ENCODE data around the gene DTL. TPM values are rescaled to one million over a fixed set of nuclear protein-coding genes. Genes with fewer than 3 reads are reported as not detected.

The DTL gene
- total and polyA plus RNA-seq, 2 of the 13 experiments (the other 11 are each of a cell fraction or from before 2014, with no cell fraction given): 10.4 to 32.8 TPM

GRCh38 chr1:211991695-211992094 lies 43.9 kb upstream of the DTL start:
- ChIA-PET POLR2A (no interaction called here), CTCF (ENCODE audit: low intra/inter-chr PET ratio, low total read pairs) (no interaction called here)
- H3K27me3 ChIP-seq (ENCODE audit: control insufficient read depth in 1 of 2, insufficient read depth in 2 of 2, low read length in 2 of 2): no peaks in the 10 kb centered on the region
- no peak overlapping the region for H3K9ac ChIP-seq (ENCODE audit: insufficient read depth, low read depth, low read length)
- no peak overlapping the region for H3K27ac ChIP-seq (ENCODE audit: extremely low read length, insufficient read depth, low read length)
- H3K4me2 ChIP-seq (ENCODE audit: low read depth, low read length): no peak overlapping the region
- in situ Hi-C loops (cut with HindIII; ENCODE audit: extremely low pct_ligation_motif_present, low pct_unique_long_range_greater_than_20kb): no loop called here
- no peak for FAIRE-seq
- H3K36me3 ChIP-seq (replicated peaks in 1 of 2; ENCODE audit: control insufficient read depth in 1 of 2, insufficient read depth in 2 of 2, low read length in 2 of 2): peaks cover 2 to 17% of the 10 kb centered on the region in 2 experiments; a peak in 3 of 5 replicates
- DNase-seq (ENCODE audit: low spot score): no peak
- no peaks in the 10 kb centered on the region for H3K79me2 ChIP-seq (ENCODE audit: insufficient read depth, low read length)
- H4K20me1 ChIP-seq (ENCODE audit: insufficient read depth, low read length): no peaks in the 10 kb centered on the region
- no peak overlapping the region for H2AFZ ChIP-seq (ENCODE audit: low read length)
- H3K9me3 ChIP-seq (ENCODE audit: low read length): no peaks in the 10 kb centered on the region
- ATAC-seq: no peak
- intact Hi-C loops (cut with micrococcal nuclease; ENCODE audit: unreplicated experiment): no loop called here
- no peak overlapping the region for H3K4me3 ChIP-seq (replicated peaks in 1 of 3; ENCODE audit: insufficient read depth in 1 of 3, low read depth in 2 of 3, low read length in 3 of 3)
- no TSS peak for BruUV-seq (replicated peaks)
- peaks cover 15% of the 10 kb centered on the region for H3K4me1 ChIP-seq (ENCODE audit: insufficient read depth, low read length)
- TF ChIP-seq TBP (CRISPR knock-in tag; IDR thresholded peaks at IDR 0.05): no peak
- no peak for TF ChIP-seq ZNF563 (CRISPR knock-in tag; IDR thresholded peaks at IDR 0.05)
- TF ChIP-seq ZBED4 (CRISPR knock-in tag; IDR thresholded peaks at IDR 0.05; ENCODE audit: borderline replicate concordance): no peak
- TF ChIP-seq ZKSCAN5 (CRISPR knock-in tag; IDR thresholded peaks at IDR 0.05): no peak
- no peak for TF ChIP-seq DRAP1 (CRISPR knock-in tag; IDR thresholded peaks at IDR 0.05)
- TF ChIP-seq, protein P1, sequence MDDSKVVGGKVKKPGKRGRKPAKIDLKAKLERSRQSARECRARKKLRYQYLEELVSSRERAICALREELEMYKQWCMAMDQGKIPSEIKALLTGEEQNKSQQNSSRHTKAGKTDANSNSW (CRISPR knock-in tag; IDR thresholded peaks at IDR 0.05; ENCODE audit: borderline replicate concordance): no peak
- no peak for TF ChIP-seq ZNF7 (CRISPR knock-in tag; IDR thresholded peaks at IDR 0.05)
- TF ChIP-seq THAP9 (CRISPR knock-in tag; IDR thresholded peaks at IDR 0.05; ENCODE audit: borderline replicate concordance): no peak
- TF ChIP-seq, protein P2, sequence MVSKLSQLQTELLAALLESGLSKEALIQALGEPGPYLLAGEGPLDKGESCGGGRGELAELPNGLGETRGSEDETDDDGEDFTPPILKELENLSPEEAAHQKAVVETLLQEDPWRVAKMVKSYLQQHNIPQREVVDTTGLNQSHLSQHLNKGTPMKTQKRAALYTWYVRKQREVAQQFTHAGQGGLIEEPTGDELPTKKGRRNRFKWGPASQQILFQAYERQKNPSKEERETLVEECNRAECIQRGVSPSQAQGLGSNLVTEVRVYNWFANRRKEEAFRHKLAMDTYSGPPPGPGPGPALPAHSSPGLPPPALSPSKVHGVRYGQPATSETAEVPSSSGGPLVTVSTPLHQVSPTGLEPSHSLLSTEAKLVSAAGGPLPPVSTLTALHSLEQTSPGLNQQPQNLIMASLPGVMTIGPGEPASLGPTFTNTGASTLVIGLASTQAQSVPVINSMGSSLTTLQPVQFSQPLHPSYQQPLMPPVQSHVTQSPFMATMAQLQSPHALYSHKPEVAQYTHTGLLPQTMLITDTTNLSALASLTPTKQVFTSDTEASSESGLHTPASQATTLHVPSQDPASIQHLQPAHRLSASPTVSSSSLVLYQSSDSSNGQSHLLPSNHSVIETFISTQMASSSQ (IDR thresholded peaks at IDR 0.05; ENCODE audit: low read depth): no peak
- TF ChIP-seq, protein P2 (CRISPR knock-in tag; IDR thresholded peaks at IDR 0.05; ENCODE audit: borderline replicate concordance): no peak

Measured in HepG2 (cell line).